Heart left ventricle (tissue), 16 donors: ENCODE data around the gene TMPRSS7. TPM values are rescaled to one million over a fixed set of nuclear protein-coding genes. Genes with fewer than 3 reads are reported as not detected.

ENCODE experiments used
- ATAC-seq, 4 donors: fragments of 200-7000 bp; cut with Tn5 transposase; one replicate each; pipeline ENCODE4 v1.9.1; 2020 to 2022; ENCODE audit warnings: moderate library complexity in 4 of 4, mild to moderate bottlenecking in 3 of 4, moderate number of reproducible peaks in 1 of 4
- DNase-seq, 5 donors: peaks; one replicate each; pipeline ENCODE4 v3.0.0-alpha.2; 2020
- H3K27ac ChIP-seq, 12 donors: fragments of 200-600 bp; sonication (generic) in 4 of 12; one replicate each; pipeline versions ENCODE4 v1.5.0 to v1.8.0; 2016 to 2022; ENCODE audit warnings: mild to moderate bottlenecking in 2 of 12
- H3K27me3 ChIP-seq, 9 donors: fragments of 200-600 bp; sonication (generic) in 2 of 9; one replicate each; pipeline versions ENCODE4 v1.5.1 to v1.8.0; 2016 to 2022; ENCODE audit warnings: mild to moderate bottlenecking in 3 of 9
- H3K36me3 ChIP-seq, 9 donors: fragments of 200-600 bp; sonication (generic) in 2 of 9; one replicate each; pipeline versions ENCODE4 v1.5.0 to v1.8.0; 2018 to 2022; ENCODE audit warnings: mild to moderate bottlenecking in 2 of 9
- H3K4me1 ChIP-seq, 12 donors: fragments of 200-600 bp; sonication (generic) in 4 of 12; one replicate each; pipeline versions ENCODE4 v1.5.0 to v1.8.0; 2016 to 2022; ENCODE audit warnings: mild to moderate bottlenecking in 3 of 12
- H3K4me3 ChIP-seq, 12 donors: fragments of 200-600 bp; sonication (generic) in 4 of 12; one replicate each; pipeline versions ENCODE4 v1.5.0 to v1.8.0; 2017 to 2022; ENCODE audit warnings: mild to moderate bottlenecking in 9 of 12, moderate library complexity in 4 of 12
- H3K9me3 ChIP-seq, 12 donors: fragments of 200-600 bp; sonication (generic) in 4 of 12; one replicate each; pipeline versions ENCODE4 v1.5.0 to v1.8.0; 2016 to 2022; ENCODE audit warnings: mild to moderate bottlenecking in 1 of 12
- CTCF ChIP-seq, 12 donors: fragments of 200-600 bp; sonication (generic) in 4 of 12; IDR thresholded peaks; one replicate each; pipeline versions ENCODE4 v1.5.0 to v1.8.0; 2018 to 2022; ENCODE audit warnings: antibody characterized with exemption in 12 of 12, mild to moderate bottlenecking in 5 of 12
- POLR2A ChIP-seq, 2 donors: fragments of 450-650 bp; IDR thresholded peaks; one replicate each; pipeline ENCODE4 v1.6.1; 2017; ENCODE audit warnings: antibody characterized with exemption in 2 of 2, mild to moderate bottlenecking in 2 of 2, moderate library complexity in 2 of 2
- WGBS, 4 donors: extraction: QIAGEN DNeasy Blood & Tissue Kit in 2 of 4; methylation state at CpG; one replicate each; pipeline versions ENCODE4 v1.1.5 to v1.1.7; 2013 to 2018; 5-methylcytosine and 5-hydroxymethylcytosine counted together
- intact Hi-C, 10 donors: fragments of 100-400 bp; cut with DNase I; formaldehyde crosslinking; loops; one replicate each; pipeline versions ENCODE4 v1.11.1 to v1.14.2; 2022
- polyA plus RNA-seq, 2 donors: library from polyadenylated mRNA; stranded (reverse); fragments of 200-250 nt; gene quantifications; one replicate each; pipeline ENCODE4 v1.2.3, GENCODE V29; 2013
- total RNA-seq, 9 donors: library from RNA; depleted of rRNA in 2 of 9; stranded (reverse); fragments of >200 nt in 2 of 9; fragmentation: NEBNext Ultra II Directional in 3 of 9; extraction: Animal tissue kit (Norgen Biotek cat#: 25700) in 3 of 9; gene quantifications; one replicate each; pipeline versions ENCODE4 v1.1.0 to v1.2.4, GENCODE V29; 2016 to 2023
- donor health status: ischemic (EF 13 %, LVEDD 7.1; RV severe dilation, severe dysfunction).
- donor health status: healthy with polysubstance abuse.
- donor health status: DM: no; HTN: yes; CAD: no.
- donor health status: DM: no; HTN: no; CAD: no.
- donor health status: ischemic (EF 25% LVEDD 6.9; RV normal size, moderate dysfunction).
- donor health status: ischemic (EF 25% LVEDD 5.7; RV mildly dilated, moderate dysfunction).
- donor health status: healthy.
- donor health status: DM: yes; HTN: yes; CAD: no.
- donor health status: ischemic (EF 35%, LVEDD 5.7; RV mildly dilated, moderate dysfunction).
- donor health status: nonischemic (EF 11% LVEDD 7.7; RV severe dilation, severe dysfunction).
- donor health status: DM: yes; HTN: yes; CAD: no.
- donor health status: PGD.
- donor health status: ischemic (EF 29% LVEDD 5.4; RV normal size, mild dysfunction).
- donor health status: nonischemic (EF 23%, LVEDD 6.1; RV moderate dilation, normal function).

TMPRSS7 gene
- total and polyA plus RNA-seq, 11 donors, result not detected

GRCh38 chr3:112086875-112087524 is 52.5 kb downstream of the TMPRSS7 start:
- Histone ChIP-seq H3K4me1 (peaks cover 0 to 36% (median 23%) of the 10 kb centered on the region in 12 donors), H3K9me3 (no peaks in the 10 kb centered on the region), H3K36me3 (no peaks in the 10 kb centered on the region), H3K4me3 (peak overlapping the region; percentile 32 to 68 (median 60)), H3K27me3 (peaks cover 0 to 32% (median 0%) of the 10 kb centered on the region in 9 donors), H3K27ac (peak overlapping the region in 9 of 12 donors; percentile 3 to 83 (median 70))
- intact Hi-C loops, result no loop called here
- ATAC-seq (peak in 1 of 4 donors; percentile 17), DNase-seq (no peak)
- TF ChIP-seq CTCF (IDR thresholded peaks at IDR 0.05) (no peak), POLR2A (IDR thresholded peaks at IDR 0.05) (no peak)
- 38 to 48% (median 40%) methylated on average over 14 of the region's 14 CpGs for WGBS, 4 donors

GRCh38 chr3:112087746-112088145 is 53.2 kb downstream of the TMPRSS7 start:
- 84 to 92% (median 88%) methylated on average over 5 of the region's 5 CpGs for WGBS, 4 donors
- H3K4me3 ChIP-seq, result no peak overlapping the region

GRCh38 chr3:112088944-112089343 is 54.4 kb downstream of the TMPRSS7 start:
- ATAC-seq (no peak), DNase-seq (no peak)
- intact Hi-C loops, result no loop called here
- Histone ChIP-seq H3K9me3 (no peaks in the 10 kb centered on the region), H3K36me3 (no peaks in the 10 kb centered on the region), H3K4me1 (peaks cover 0 to 49% (median 33%) of the 10 kb centered on the region in 12 donors), H3K27me3 (peaks cover 0 to 32% (median 0%) of the 10 kb centered on the region in 9 donors), H3K4me3 (no peak overlapping the region), H3K27ac (no peak overlapping the region)
- WGBS, 4 donors, result 72 to 75% (median 73%) methylated on average over 4 of the region's 4 CpGs
- TF ChIP-seq CTCF (IDR thresholded peaks at IDR 0.05) (no peak), POLR2A (IDR thresholded peaks at IDR 0.05) (no peak)

More at GRCh38 chr3:112087746-112088145, 53.2 kb downstream of the TMPRSS7 start:
- TF ChIP-seq POLR2A (IDR thresholded peaks at IDR 0.05), result no peak
- no peak for TF ChIP-seq CTCF (IDR thresholded peaks at IDR 0.05)
- DNase-seq, result no peak
- intact Hi-C loops, result no loop called here
- Histone ChIP-seq H3K27me3 (peaks cover 0 to 32% (median 0%) of the 10 kb centered on the region in 9 donors), H3K36me3 (no peaks in the 10 kb centered on the region), H3K9me3 (no peaks in the 10 kb centered on the region), H3K4me1 (peaks cover 0 to 43% (median 30%) of the 10 kb centered on the region in 12 donors), H3K27ac (no peak overlapping the region)
- ATAC-seq, result no peak

- Histone ChIP-seq H3K4me3 (no peak overlapping the region), H3K36me3 (no peaks in the 10 kb centered on the region), H3K4me1 (peaks cover 0 to 47% (median 33%) of the 10 kb centered on the region in 12 donors), H3K27ac (peak overlapping the region in 3 of 12 donors; percentile 5 to 79 (median 24)), H3K9me3 (no peaks in the 10 kb centered on the region), H3K27me3 (peaks cover 0 to 32% (median 0%) of the 10 kb centered on the region in 9 donors)
- WGBS, 4 donors, result 76 to 83% (median 81%) methylated on average over 9 of the region's 9 CpGs
- DNase-seq (no peak), ATAC-seq (no peak)
- TF ChIP-seq CTCF (IDR thresholded peaks at IDR 0.05) (no peak), POLR2A (IDR thresholded peaks at IDR 0.05) (no peak)
- intact Hi-C loops, result no loop called here
Measured at GRCh38 chr3:112089956-112090886, 55.7 kb downstream of the TMPRSS7 start.
